OCI-LY3 (cell line): Measurements from ENCODE around the gene FCF1.

Experiments used
- CTCF ChIP-seq: fragments of 200-600, 300-600 bp; sonication (generic); IDR thresholded peaks from 2 replicates; pipeline ENCODE4 v1.5.1; 2014; ENCODE audit warnings: antibody characterized with exemption, low read length, low read depth
- EZH2phosphoT487 ChIP-seq: fragments of 200-600 bp; shearing (Covaris generic); IDR thresholded peaks from 2 replicates; pipeline ENCODE4 v1.6.1; 2018; ENCODE audit warnings: antibody characterized with exemption, mixed run types, low read depth

GRCh38 chr14:74697011-74697410 is 15.9 kb upstream of the FCF1 start:
- TF ChIP-seq CTCF (no peak), EZH2phosphoT487 (no peak)
